ENCODE measurements around the gene SGSH. TPM values are rescaled to one million over a fixed set of nuclear protein-coding genes. Genes with fewer than 3 reads are reported as not detected.

Gene SGSH
- 9.1 and 33.5 TPM in 2 replicates for total RNA-seq

DNA sequence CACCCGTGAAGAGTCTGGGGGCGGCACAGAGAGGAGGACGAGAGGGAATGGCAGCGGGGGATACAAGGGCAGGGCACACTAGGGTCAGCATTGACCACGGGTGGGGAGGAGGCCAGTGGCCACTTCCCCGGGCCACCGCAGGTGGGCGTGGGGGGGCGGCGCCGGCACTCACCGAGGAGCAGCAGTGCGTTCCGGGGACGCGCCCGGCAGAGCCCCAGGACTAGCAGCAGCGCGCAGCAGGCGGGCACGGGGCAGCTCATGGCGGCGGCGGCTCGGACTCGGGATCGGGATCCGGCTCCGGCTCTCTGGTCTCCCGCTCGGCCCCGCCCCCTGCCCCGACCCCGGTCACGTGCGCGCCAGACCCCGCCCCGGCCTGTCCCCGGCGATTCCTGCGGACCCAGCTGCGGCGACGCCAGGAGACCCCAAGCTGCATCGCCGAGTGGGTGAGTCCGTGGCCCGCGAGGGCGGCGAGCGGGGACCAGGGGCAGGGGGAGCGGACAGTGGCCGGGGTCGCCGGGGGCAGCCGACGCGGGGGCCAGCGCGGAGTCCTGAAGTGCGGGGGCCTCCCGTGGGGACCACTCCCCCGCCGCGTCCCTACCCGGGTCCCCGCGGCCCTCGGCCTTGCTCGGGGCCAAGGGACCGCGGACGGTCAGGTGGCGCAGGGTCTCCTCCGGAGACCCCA, at the start of gene SGSH, which contains the start of gene SLC26A11:
Gene SGSH, minus strand, starts transcription at position 280 of the 682 bp plus-strand sequence. Its CDS starts 20 bp downstream, at position 260.
Gene SLC26A11, plus strand, starts transcription at position 374 of the 682 bp plus-strand sequence. CDS start 1,134 bp downstream, outside the sequence.

DNA sequence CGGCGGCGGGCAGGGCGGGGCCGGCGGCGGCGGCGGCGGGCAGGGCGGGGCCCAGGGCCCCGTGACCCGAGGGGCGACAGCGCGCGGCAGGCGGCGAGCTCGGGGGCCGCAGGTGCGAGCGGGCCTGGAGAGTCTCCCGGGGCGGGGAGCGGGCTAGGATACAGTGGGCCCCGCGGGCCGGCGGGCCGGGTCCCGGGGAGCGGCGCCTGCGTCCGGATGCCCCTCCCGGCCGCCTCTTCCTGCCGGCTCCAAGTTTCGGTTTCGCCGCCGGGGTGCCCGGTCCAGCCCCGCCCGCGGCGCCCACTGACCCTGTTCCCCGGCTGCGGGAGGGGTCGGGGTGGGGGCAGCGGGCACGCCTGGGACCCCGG, 40.6 kb upstream of the SGSH start, which contains the start of gene RNF213:
Gene RNF213, plus strand, starts transcription at position 62 of the 368 bp plus-strand sequence. CDS start 2,830 bp downstream, outside the sequence.

DNA sequence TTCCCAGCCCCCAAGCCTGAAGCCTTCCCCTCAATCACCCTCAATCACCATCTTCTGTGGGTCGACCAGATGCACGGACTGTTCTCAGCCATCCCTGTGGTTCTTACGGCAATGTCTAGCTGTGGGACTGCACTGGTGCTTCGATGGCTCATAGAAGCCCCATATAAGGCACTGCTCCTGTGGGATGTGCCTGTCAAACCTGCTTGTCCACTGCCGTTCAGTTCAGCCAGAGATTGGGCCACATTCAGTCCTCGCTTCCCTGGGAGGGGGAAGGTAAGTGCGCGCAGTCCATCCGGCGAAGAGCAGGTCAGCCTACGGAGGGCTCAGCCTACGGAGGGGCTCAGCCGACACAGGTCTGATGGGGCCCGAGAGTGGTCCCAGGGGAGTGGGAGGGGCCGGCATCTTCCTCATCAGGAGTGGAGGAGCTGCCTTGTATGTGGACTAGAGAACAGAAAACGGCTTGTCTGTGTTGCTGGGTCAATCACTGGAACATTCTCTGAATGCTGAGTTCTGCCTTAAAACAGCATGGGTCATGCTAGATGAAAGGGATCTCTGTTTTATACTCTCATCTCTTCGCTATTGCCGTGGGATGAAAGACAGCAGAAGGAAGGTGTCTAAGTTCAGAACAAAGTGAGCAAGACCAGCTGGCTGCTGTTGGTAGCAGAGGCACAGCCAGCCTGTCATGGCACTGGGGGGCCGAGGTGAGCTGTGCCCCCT, 50.2 kb downstream of the SGSH start, which contains the start of gene CARD14:
Gene CARD14, plus strand, starts transcription at position 247 of the 717 bp plus-strand sequence. CDS start 11,409 bp downstream, outside the sequence.

Other genes with a start within 250 kb of the SGSH start
- 30.8 and 50.2 TPM in 2 replicates for gene TBC1D16, start 184.5 kb downstream of the SGSH start, total RNA-seq
- 0.91 and 2.8 TPM in 2 replicates for gene CCDC40, start 183.7 kb downstream of the SGSH start, total RNA-seq
- gene GAA, start 118.8 kb downstream of the SGSH start, total RNA-seq, result 38.7 and 180 TPM in 2 replicates
- gene EIF4A3, start 73.2 kb downstream of the SGSH start, total RNA-seq, result 69.6 and 77.8 TPM in 2 replicates
- gene CARD14, start 50.3 kb downstream of the SGSH start, total RNA-seq, result 0.16 TPM in 1 of 2 replicates, not detected in the other
- gene SLC26A11, start 94 bp upstream of the SGSH start, total RNA-seq, result 4.7 and 9.2 TPM in 2 replicates
- 45.6 and 56.7 TPM in 2 replicates for gene RNF213, start 40.5 kb upstream of the SGSH start, total RNA-seq
- 9.8 and 21.2 TPM in 2 replicates for gene ENDOV, start 194.8 kb upstream of the SGSH start, total RNA-seq

Data from epithelial cell of alveolus of lung (primary cell).